GM12878 (cell line): ENCODE data around the gene HSF4. TPM values are rescaled to one million over a fixed set of nuclear protein-coding genes. Genes with fewer than 3 reads are reported as not detected.
A peak's percentile ranks its signal among the peaks of the same experiment; 100 is the strongest.

Source experiments
- ATAC-seq: fragments of 200-7000 bp; cut with Tn5 transposase; 3 replicates; pipeline ENCODE4 v1.9.1; 2020; ENCODE audit warnings: mild to moderate bottlenecking, moderate library complexity
- BruUV-seq: library from RNA; stranded (reverse); fragments of 400-500 nt; replicated peaks from 2 replicates; lab custom pipeline; 2021; lab: Mats Ljungman, UMichigan
- CTCF ChIA-PET: fragments of 300-600 bp; sonication (Branson Sonifier 250); formaldehyde crosslinking; extraction: SDS; loops from one replicate; lab custom pipeline; 2021; ENCODE audit warnings: inconsistent platforms; lab: Yijun Ruan, JAX
- POLR2A ChIA-PET: fragments of 350-600 bp; formaldehyde crosslinking; extraction: SDS; loops from one replicate; lab custom pipeline; 2021; ENCODE audit warnings: inconsistent platforms; lab: Charles Lee
- RAD21 ChIA-PET: fragments of 300-600 bp; sonication (Branson Sonifier 250); formaldehyde crosslinking; loops from one replicate; lab custom pipeline; 2023; ENCODE audit warnings: antibody characterized with exemption; ENCODE audit not compliant: unreplicated experiment; lab: Charles Lee
- SMC1A ChIA-PET: fragments of 300-600 bp; sonication (Branson Sonifier 250); formaldehyde crosslinking; loops from one replicate; lab custom pipeline; 2023; ENCODE audit not compliant: unreplicated experiment, uncharacterized antibody; lab: Charles Lee
- DNase-seq: peaks from one replicate; pipeline ENCODE4 v3.0.0-alpha.2; 2011; ENCODE audit warnings: low read depth, low spot score
- FAIRE-seq: peaks from 3 replicates; lab custom pipeline; 2011; peaks lifted over from hg19 to GRCh38; lab: Jason Lieb, UNC
- H2AFZ ChIP-seq: 2 replicates; pipeline ENCODE4 v1.6.0; 2011; ENCODE audit warnings: low read depth, low read length, control low read depth; ENCODE audit not compliant: control insufficient read depth
- H3K27ac ChIP-seq: 2 replicates; pipeline ENCODE4 v1.5.1; 2011; ENCODE audit warnings: control low read depth; ENCODE audit not compliant: control insufficient read depth, insufficient read depth
- H3K27me3 ChIP-seq, 2 experiments: replicated peaks in 1 of 2; 2 replicates each; pipeline versions ENCODE4 v1.6.0 to v1.6.1; 2011; ENCODE audit warnings: low read length in 1 of 2; ENCODE audit not compliant: control insufficient read depth in 2 of 2, insufficient read depth in 2 of 2
- H3K36me3 ChIP-seq, 2 experiments: 2 replicates each; pipeline ENCODE4 v1.5.1; 2011; ENCODE audit warnings: low read length in 1 of 2; ENCODE audit not compliant: control insufficient read depth in 2 of 2, insufficient read depth in 2 of 2
- H3K4me1 ChIP-seq: 2 replicates; pipeline ENCODE4 v1.6.1; 2011; ENCODE audit warnings: mild to moderate bottlenecking, low read length, moderate library complexity, mixed read lengths; ENCODE audit not compliant: control insufficient read depth, insufficient read depth
- H3K4me2 ChIP-seq: 2 replicates; pipeline ENCODE4 v1.6.0; 2011; ENCODE audit warnings: control low read depth; ENCODE audit not compliant: control insufficient read depth, insufficient read depth
- H3K4me3 ChIP-seq: fragments of 200-600 bp; sonication (generic); 2 replicates; pipeline ENCODE4 v1.5.1; 2016
- H3K79me2 ChIP-seq: 2 replicates; pipeline ENCODE4 v1.6.0; 2011; ENCODE audit warnings: low read length; ENCODE audit not compliant: control insufficient read depth, insufficient read depth
- H3K9ac ChIP-seq: 2 replicates; pipeline ENCODE4 v1.8.0; 2011; ENCODE audit warnings: low read length, control low read depth, mixed read lengths; ENCODE audit not compliant: control insufficient read depth, insufficient read depth
- H3K9me3 ChIP-seq: replicated peaks from 3 replicates; pipeline ENCODE4 v1.5.1; 2011; ENCODE audit warnings: mild to moderate bottlenecking, low read length; ENCODE audit not compliant: control insufficient read depth, insufficient read depth
- H4K20me1 ChIP-seq: 2 replicates; pipeline ENCODE4 v1.6.0; 2011; ENCODE audit not compliant: control insufficient read depth, insufficient read depth
- BACH1 ChIP-seq: fragments of 450-650 bp; IDR thresholded peaks from 2 replicates; pipeline ENCODE4 v1.6.1; 2017; ENCODE audit warnings: mild to moderate bottlenecking, borderline replicate concordance
- BMI1 ChIP-seq: fragments of 450-650 bp; IDR thresholded peaks from 2 replicates; pipeline ENCODE4 v1.6.1; 2016; ENCODE audit warnings: mild to moderate bottlenecking, moderate library complexity, borderline replicate concordance
- CBX5 ChIP-seq: sonication (generic); IDR thresholded peaks from 2 replicates; pipeline ENCODE4 v1.6.1; 2016; ENCODE audit warnings: low read depth, moderate library complexity, mild to moderate bottlenecking, inconsistent platforms
- CHD2 ChIP-seq: IDR thresholded peaks from 2 replicates; pipeline ENCODE4 v1.6.1; 2011; ENCODE audit warnings: low read depth, low read length, improper control_type of control experiment, borderline replicate concordance
- GABPA ChIP-seq: IDR thresholded peaks from 2 replicates; pipeline ENCODE4 v1.6.1; 2014; ENCODE audit warnings: antibody characterized with exemption, low read depth, mild to moderate bottlenecking, inconsistent platforms
- MYC ChIP-seq: IDR thresholded peaks from 2 replicates; pipeline ENCODE4 v1.6.1; 2011; ENCODE audit warnings: mild to moderate bottlenecking, low read length, moderate library complexity, inconsistent platforms; ENCODE audit not compliant: insufficient read depth, insufficient replicate concordance, insufficient read length, severe bottlenecking
- POU2F2 ChIP-seq: IDR thresholded peaks from 3 replicates; pipeline ENCODE4 v1.6.1; 2011; ENCODE audit warnings: low read depth, mild to moderate bottlenecking, low read length, borderline replicate concordance
- SMAD5 ChIP-seq: IDR thresholded peaks from 2 replicates; pipeline ENCODE4 v1.6.1; 2016; ENCODE audit warnings: antibody characterized with exemption, low read depth
- STAT3 ChIP-seq: IDR thresholded peaks from 2 replicates; pipeline ENCODE4 v1.6.1; 2011; ENCODE audit warnings: low read depth, low read length, improper control_type of control experiment
- SUPT20H ChIP-seq: IDR thresholded peaks from 2 replicates; pipeline ENCODE4 v1.6.1; 2011; ENCODE audit warnings: low read depth, mild to moderate bottlenecking, low read length, moderate library complexity, borderline replicate concordance; ENCODE audit not compliant: control insufficient read depth
- TBL1XR1 ChIP-seq: IDR thresholded peaks from 2 replicates; pipeline ENCODE4 v1.6.1; 2012; ENCODE audit warnings: low read depth, low read length, improper control_type of control experiment
- TCF7 ChIP-seq: IDR thresholded peaks from 2 replicates; pipeline ENCODE4 v1.6.1; 2014; ENCODE audit warnings: antibody characterized with exemption, borderline replicate concordance
- WGBS: methylation state at CpG from one replicate; pipeline ENCODE4 v1.1.6; 2016; ENCODE audit warnings: low lambda C conversion rate; ENCODE audit not compliant: insufficient replicate concordance, insufficient coverage; ENCODE audit errors: missing lambda C conversion rate; 5-methylcytosine and 5-hydroxymethylcytosine counted together
- in situ Hi-C: fragments of 300-500 bp; cut with MboI; formaldehyde crosslinking; loops from 9 replicates; pipeline ENCODE4 v1.14.3; 2018; ENCODE audit warnings: mixed read lengths
- intact Hi-C: fragments of 100-400 bp; cut with micrococcal nuclease; formaldehyde crosslinking; loops from one replicate; pipeline ENCODE4 v1.14.2; 2022; ENCODE audit not compliant: unreplicated experiment
- polyA plus RNA-seq, 11 experiments: library from polyadenylated mRNA; depleted of rRNA in 4 of 11; unstranded in 6 of 11; stranded (reverse) in 5 of 11; fragments of >200 nt; fragmentation: Nextera tagmentation in 4 of 11; fragmentation: Illumina TruSeq in 1 of 11; extraction: Ambion mirVana in 4 of 11; extraction: Trizol in 1 of 11; gene quantifications; 1 replicate in 1 of 11; 2 replicates in 10 of 11; pipeline versions ENCODE4 v1.2.1 to v1.2.3, GENCODE V29; 2011 to 2016; ENCODE audit warnings: inconsistent platforms in 2 of 11, missing spikeins in 2 of 11, low read depth in 1 of 11
- total RNA-seq, 4 experiments: library from RNA; depleted of rRNA in 3 of 4; stranded (reverse); fragments of >200 nt in 3 of 4; fragmentation: Illumina TruSeq in 1 of 4; extraction: Trizol in 1 of 4; gene quantifications; 2 replicates each; pipeline versions ENCODE4 v1.2.1 to v1.2.3, GENCODE V29; 2013 to 2021
- TF ChIP-seq, protein P1 (sequence below): IDR thresholded peaks from 2 replicates; pipeline ENCODE4 v1.6.1; 2011; ENCODE audit warnings: borderline replicate concordance, low read depth, mild to moderate bottlenecking, moderate library complexity, mixed read lengths, low read length; ENCODE audit not compliant: insufficient read depth; ENCODE audit errors: extremely low read length
- TF ChIP-seq, protein P2 (sequence below): IDR thresholded peaks from 2 replicates; pipeline ENCODE4 v1.6.1; 2012; ENCODE audit warnings: low read depth, low read length, improper control_type of control experiment

Gene HSF4
- total and polyA plus RNA-seq, 10 of the 15 experiments (the other 5 are each of a cell fraction or from before 2014, with no cell fraction given): 0.31 to 9.9 (median 2.6) TPM; not detected in 1

DNA sequence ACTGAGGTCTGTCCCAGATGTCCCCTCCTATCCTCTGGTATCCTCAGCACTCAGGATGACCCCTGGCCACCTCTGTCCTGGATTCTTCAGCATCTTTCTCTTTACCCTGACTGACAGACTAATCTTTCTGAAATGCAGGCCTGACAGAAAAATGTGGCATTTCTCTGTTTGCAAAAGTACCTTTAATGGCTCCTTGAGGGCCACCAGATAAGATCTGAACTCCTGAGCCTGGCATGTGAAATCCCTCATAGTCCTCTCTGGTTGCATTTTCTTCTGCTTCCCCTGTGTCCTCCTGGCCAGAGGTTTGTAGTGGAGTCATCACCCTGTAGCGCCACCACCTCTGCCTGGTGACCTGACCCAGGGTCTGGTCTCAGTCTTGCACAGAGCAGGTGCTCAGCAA lies 32.3 kb downstream of the HSF4 start:
- Histone ChIP-seq H4K20me1 (peaks cover 7% of the 10 kb centered on the region), H3K4me1 (peaks cover 5% of the 10 kb centered on the region; the same call in 1 of the 2 replicates), H3K9ac (no peak overlapping the region), H3K9me3 (no peaks in the 10 kb centered on the region), H3K36me3 (peaks cover 19 to 42% of the 10 kb centered on the region in 2 experiments), H3K27ac (no peak overlapping the region), H2AFZ (no peak overlapping the region), H3K27me3 (no peaks in the 10 kb centered on the region), H3K4me2 (peak overlapping the region; percentile 17; the same call in 1 of the 2 replicates), H3K4me3 (no peak overlapping the region), H3K79me2 (peaks cover 23% of the 10 kb centered on the region)
- intact Hi-C loops: no loop called here
- ChIA-PET CTCF (interaction anchor here (0.7 to 1.9 kb wide), 7 partner anchors 8 to 243 kb away, joined by 3 to 6 read pairs (median 4); no protein-coding TSS in a partner anchor), SMC1A (interaction anchor here (0.9 kb wide), 1 partner anchor 50 kb away, joined by 3 read pairs; the partner anchor contains the start of gene FHOD1), RAD21 (no interaction called here), POLR2A (no interaction called here)
- ATAC-seq (no peak), DNase-seq (no peak), FAIRE-seq (no peak)
- in situ Hi-C loops: no loop called here
- no peak for TF ChIP-seq SUPT20H
- TF ChIP-seq GABPA: no peak
- TF ChIP-seq, protein P1, sequence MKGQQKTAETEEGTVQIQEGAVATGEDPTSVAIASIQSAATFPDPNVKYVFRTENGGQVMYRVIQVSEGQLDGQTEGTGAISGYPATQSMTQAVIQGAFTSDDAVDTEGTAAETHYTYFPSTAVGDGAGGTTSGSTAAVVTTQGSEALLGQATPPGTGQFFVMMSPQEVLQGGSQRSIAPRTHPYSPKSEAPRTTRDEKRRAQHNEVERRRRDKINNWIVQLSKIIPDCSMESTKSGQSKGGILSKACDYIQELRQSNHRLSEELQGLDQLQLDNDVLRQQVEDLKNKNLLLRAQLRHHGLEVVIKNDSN: no peak
- TF ChIP-seq MYC: no peak
- no peak for TF ChIP-seq TBL1XR1
- TF ChIP-seq BACH1: no peak
- TF ChIP-seq, protein P2, sequence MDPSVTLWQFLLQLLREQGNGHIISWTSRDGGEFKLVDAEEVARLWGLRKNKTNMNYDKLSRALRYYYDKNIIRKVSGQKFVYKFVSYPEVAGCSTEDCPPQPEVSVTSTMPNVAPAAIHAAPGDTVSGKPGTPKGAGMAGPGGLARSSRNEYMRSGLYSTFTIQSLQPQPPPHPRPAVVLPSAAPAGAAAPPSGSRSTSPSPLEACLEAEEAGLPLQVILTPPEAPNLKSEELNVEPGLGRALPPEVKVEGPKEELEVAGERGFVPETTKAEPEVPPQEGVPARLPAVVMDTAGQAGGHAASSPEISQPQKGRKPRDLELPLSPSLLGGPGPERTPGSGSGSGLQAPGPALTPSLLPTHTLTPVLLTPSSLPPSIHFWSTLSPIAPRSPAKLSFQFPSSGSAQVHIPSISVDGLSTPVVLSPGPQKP: no peak
- TF ChIP-seq CBX5: no peak
- TF ChIP-seq SMAD5: no peak
- no peak for TF ChIP-seq TCF7
- no peak for TF ChIP-seq CHD2
- TF ChIP-seq POU2F2: no peak
- TF ChIP-seq STAT3: no peak
- TF ChIP-seq BMI1: no peak
- BruUV-seq: no TSS peak
- WGBS: 100% methylated on average over 1 of the region's 1 CpG
